Neural cell (in vitro differentiated cells): Measurements from ENCODE around the gene DST. TPM values are rescaled to one million over a fixed set of nuclear protein-coding genes. Genes with fewer than 3 reads are reported as not detected.

Experiments
- H2AFZ ChIP-seq: fragments of 200-600, 300-800 bp; sonication (generic), shearing (Covaris generic); 2 replicates; pipeline ENCODE4 v1.6.0; 2014; ENCODE audit warnings: low read depth, mild to moderate bottlenecking, antibody characterized with exemption, low read length, moderate library complexity
- H3F3A ChIP-seq: fragments of 200-600 bp; shearing (Covaris generic); 2 replicates; pipeline ENCODE4 v1.6.1; 2016; ENCODE audit warnings: mild to moderate bottlenecking, moderate library complexity, mixed read lengths, antibody characterized with exemption, low read length; ENCODE audit not compliant: insufficient read depth, poor library complexity, severe bottlenecking
- H3K27ac ChIP-seq: fragments of 200-600, 300-800 bp; sonication (generic), shearing (Covaris generic); 2 replicates; pipeline ENCODE4 v1.5.1; 2014; ENCODE audit warnings: mild to moderate bottlenecking, low read length, moderate library complexity
- H3K27me3 ChIP-seq: fragments of 300-800, 200-600 bp; sonication (generic), shearing (Covaris generic); 2 replicates; pipeline ENCODE4 v1.6.0; 2014; ENCODE audit warnings: mild to moderate bottlenecking, low read depth, low read length, moderate library complexity; ENCODE audit not compliant: insufficient read depth
- H3K36me3 ChIP-seq: fragments of 300-800, 200-600 bp; sonication (generic), shearing (Covaris generic); 2 replicates; pipeline ENCODE4 v1.5.1; 2014; ENCODE audit warnings: mild to moderate bottlenecking, antibody characterized with exemption, low read length, moderate library complexity; ENCODE audit not compliant: insufficient read depth
- H3K4me2 ChIP-seq: fragments of 300-800, 200-600 bp; sonication (generic), shearing (Covaris generic); 2 replicates; pipeline ENCODE4 v1.6.0; 2014; ENCODE audit warnings: mild to moderate bottlenecking, low read length
- H3K4me3 ChIP-seq: fragments of 300-800, 200-600 bp; sonication (generic), shearing (Covaris generic); 2 replicates; pipeline ENCODE4 v1.5.1; 2014; ENCODE audit warnings: mild to moderate bottlenecking, low read length, moderate library complexity
- H3K79me2 ChIP-seq: fragments of 200-600 bp; shearing (Covaris generic); replicated peaks from 2 replicates; pipeline ENCODE4 v1.6.0; 2014; ENCODE audit warnings: mild to moderate bottlenecking, low read length, moderate library complexity; ENCODE audit not compliant: insufficient read depth
- H3K9ac ChIP-seq: fragments of 300-800, 200-600 bp; sonication (generic), shearing (Covaris generic); 2 replicates; pipeline ENCODE4 v1.6.1; 2016; ENCODE audit warnings: mild to moderate bottlenecking, low read length, mixed read lengths
- H3K9me2 ChIP-seq: fragments of 200-600 bp; shearing (Covaris generic); 2 replicates; pipeline ENCODE4 v1.6.1; 2016; ENCODE audit warnings: mild to moderate bottlenecking, low read length, mixed read lengths; ENCODE audit not compliant: insufficient read depth
- H3K9me3 ChIP-seq: fragments of 200-600, 300-800 bp; sonication (generic), shearing (Covaris generic); 2 replicates; pipeline ENCODE4 v1.6.1; 2016; ENCODE audit warnings: mild to moderate bottlenecking, mixed run types, low read length, moderate library complexity, mixed read lengths
- H4K20me1 ChIP-seq: fragments of 200-600 bp; shearing (Covaris generic); 2 replicates; pipeline ENCODE4 v1.6.1; 2016; ENCODE audit warnings: mild to moderate bottlenecking, mixed run types; ENCODE audit not compliant: insufficient read depth
- EP300 ChIP-seq: fragments of 450-650 bp; conservative IDR thresholded peaks from 2 replicates; pipeline ENCODE4 v1.6.1; 2014; ENCODE audit warnings: antibody characterized with exemption, mild to moderate bottlenecking, moderate library complexity; ENCODE audit not compliant: poor library complexity, severe bottlenecking
- EZH2 ChIP-seq: fragments of 200-600, 300-800 bp; shearing (Covaris generic), sonication (generic); IDR thresholded peaks from 2 replicates; pipeline ENCODE4 v1.6.1; 2014; ENCODE audit warnings: antibody characterized with exemption, low read length, borderline replicate concordance, mild to moderate bottlenecking; ENCODE audit not compliant: insufficient read depth, poor library complexity, severe bottlenecking
- MXI1 ChIP-seq: fragments of 450-650 bp; conservative IDR thresholded peaks from 2 replicates; pipeline ENCODE4 v1.6.1; 2014; ENCODE audit warnings: antibody characterized with exemption, mild to moderate bottlenecking; ENCODE audit not compliant: poor library complexity, severe bottlenecking
- POLR2AphosphoS5 ChIP-seq: IDR thresholded peaks from 2 replicates; pipeline ENCODE4 v1.6.1; 2012
- RAD21 ChIP-seq: fragments of 450-650 bp; conservative IDR thresholded peaks from 2 replicates; pipeline ENCODE4 v1.6.1; 2014; ENCODE audit warnings: antibody characterized with exemption, mild to moderate bottlenecking, moderate library complexity
- SMC3 ChIP-seq: fragments of 450-650 bp; conservative IDR thresholded peaks from 2 replicates; pipeline ENCODE4 v1.6.1; 2014; ENCODE audit warnings: antibody characterized with exemption, mild to moderate bottlenecking, moderate library complexity; ENCODE audit not compliant: poor library complexity
- TAF1 ChIP-seq: IDR thresholded peaks from 2 replicates; pipeline ENCODE4 v1.6.1; 2012; ENCODE audit warnings: low read depth
- polyA plus RNA-seq: library from polyadenylated mRNA; depleted of rRNA; stranded (reverse); fragments of >200 nt; gene quantifications from 2 replicates; pipeline ENCODE4 v1.2.3, GENCODE V29; 2014
- TF ChIP-seq, protein P1 (sequence below): fragments of 450-650 bp; IDR thresholded peaks from 2 replicates; pipeline ENCODE4 v1.5.1; 2014; ENCODE audit warnings: antibody characterized with exemption, mild to moderate bottlenecking, moderate library complexity; ENCODE audit not compliant: poor library complexity, severe bottlenecking
- TF ChIP-seq, protein P2 (sequence below): IDR thresholded peaks from 2 replicates; pipeline ENCODE4 v1.6.1; 2012; ENCODE audit warnings: borderline replicate concordance

Gene DST
- polyA plus RNA-seq, 1 donor from 2014 or later, result 118 TPM

DNA sequence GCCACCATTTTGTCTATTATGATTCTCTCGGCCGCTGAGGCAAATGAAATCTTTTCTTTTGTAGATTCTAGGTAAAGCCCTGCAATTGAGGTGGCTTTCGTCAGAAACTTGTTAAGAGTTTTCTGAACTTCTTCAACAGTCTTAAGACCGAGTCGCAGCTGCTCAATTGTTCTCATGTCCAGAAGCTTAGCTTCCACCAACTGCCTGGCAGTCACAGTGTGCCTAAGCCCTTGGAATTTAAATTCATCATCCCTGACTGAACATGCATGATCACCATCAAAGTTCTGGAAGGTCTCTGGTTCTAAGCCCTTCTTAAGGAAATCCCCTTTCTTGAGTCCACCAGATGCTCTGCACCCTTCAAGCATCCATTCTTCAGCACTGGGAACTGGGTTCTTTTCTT is 25.7 kb downstream of the DST start (continued):
- TF ChIP-seq, protein P1, sequence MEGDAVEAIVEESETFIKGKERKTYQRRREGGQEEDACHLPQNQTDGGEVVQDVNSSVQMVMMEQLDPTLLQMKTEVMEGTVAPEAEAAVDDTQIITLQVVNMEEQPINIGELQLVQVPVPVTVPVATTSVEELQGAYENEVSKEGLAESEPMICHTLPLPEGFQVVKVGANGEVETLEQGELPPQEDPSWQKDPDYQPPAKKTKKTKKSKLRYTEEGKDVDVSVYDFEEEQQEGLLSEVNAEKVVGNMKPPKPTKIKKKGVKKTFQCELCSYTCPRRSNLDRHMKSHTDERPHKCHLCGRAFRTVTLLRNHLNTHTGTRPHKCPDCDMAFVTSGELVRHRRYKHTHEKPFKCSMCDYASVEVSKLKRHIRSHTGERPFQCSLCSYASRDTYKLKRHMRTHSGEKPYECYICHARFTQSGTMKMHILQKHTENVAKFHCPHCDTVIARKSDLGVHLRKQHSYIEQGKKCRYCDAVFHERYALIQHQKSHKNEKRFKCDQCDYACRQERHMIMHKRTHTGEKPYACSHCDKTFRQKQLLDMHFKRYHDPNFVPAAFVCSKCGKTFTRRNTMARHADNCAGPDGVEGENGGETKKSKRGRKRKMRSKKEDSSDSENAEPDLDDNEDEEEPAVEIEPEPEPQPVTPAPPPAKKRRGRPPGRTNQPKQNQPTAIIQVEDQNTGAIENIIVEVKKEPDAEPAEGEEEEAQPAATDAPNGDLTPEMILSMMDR, result no peak
- no peak for TF ChIP-seq EP300

DNA sequence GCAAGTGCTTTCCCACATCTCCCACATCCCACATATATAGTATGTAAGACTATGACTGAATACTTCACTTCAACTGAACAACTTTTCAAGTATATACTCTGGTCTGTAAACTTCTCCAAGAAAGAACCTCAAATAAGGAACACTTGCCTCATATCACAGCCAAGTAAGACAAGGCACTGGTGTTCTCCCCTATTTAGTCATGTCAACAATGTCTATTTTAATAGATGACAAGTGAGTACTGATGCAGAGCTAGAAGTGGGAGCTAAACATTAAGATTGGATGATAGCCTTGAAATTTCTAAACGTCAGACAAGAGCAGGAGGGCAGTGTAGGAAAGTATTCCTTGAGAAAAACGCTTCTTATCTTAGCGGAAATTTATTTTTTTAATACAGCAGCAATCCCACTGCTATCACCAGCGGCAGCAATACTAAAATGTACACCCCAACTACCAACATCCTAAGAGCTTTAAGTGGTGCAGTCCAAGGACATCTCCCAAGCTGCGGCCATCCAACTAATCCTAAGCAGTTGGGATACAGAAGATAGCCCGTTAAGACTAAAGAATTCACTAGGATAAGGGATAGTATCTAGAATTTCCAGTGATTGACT is 29.3 kb downstream of the DST start:
- TF ChIP-seq, protein P2, sequence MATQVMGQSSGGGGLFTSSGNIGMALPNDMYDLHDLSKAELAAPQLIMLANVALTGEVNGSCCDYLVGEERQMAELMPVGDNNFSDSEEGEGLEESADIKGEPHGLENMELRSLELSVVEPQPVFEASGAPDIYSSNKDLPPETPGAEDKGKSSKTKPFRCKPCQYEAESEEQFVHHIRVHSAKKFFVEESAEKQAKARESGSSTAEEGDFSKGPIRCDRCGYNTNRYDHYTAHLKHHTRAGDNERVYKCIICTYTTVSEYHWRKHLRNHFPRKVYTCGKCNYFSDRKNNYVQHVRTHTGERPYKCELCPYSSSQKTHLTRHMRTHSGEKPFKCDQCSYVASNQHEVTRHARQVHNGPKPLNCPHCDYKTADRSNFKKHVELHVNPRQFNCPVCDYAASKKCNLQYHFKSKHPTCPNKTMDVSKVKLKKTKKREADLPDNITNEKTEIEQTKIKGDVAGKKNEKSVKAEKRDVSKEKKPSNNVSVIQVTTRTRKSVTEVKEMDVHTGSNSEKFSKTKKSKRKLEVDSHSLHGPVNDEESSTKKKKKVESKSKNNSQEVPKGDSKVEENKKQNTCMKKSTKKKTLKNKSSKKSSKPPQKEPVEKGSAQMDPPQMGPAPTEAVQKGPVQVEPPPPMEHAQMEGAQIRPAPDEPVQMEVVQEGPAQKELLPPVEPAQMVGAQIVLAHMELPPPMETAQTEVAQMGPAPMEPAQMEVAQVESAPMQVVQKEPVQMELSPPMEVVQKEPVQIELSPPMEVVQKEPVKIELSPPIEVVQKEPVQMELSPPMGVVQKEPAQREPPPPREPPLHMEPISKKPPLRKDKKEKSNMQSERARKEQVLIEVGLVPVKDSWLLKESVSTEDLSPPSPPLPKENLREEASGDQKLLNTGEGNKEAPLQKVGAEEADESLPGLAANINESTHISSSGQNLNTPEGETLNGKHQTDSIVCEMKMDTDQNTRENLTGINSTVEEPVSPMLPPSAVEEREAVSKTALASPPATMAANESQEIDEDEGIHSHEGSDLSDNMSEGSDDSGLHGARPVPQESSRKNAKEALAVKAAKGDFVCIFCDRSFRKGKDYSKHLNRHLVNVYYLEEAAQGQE, result no peak
- TF ChIP-seq EZH2, result no peak
- TF ChIP-seq POLR2AphosphoS5, result no peak
- TF ChIP-seq EP300, result no peak
- no peak overlapping the region for H3K27ac ChIP-seq
- no peaks in the 10 kb centered on the region for H3K9me3 ChIP-seq
- no peaks in the 10 kb centered on the region for H3K79me2 ChIP-seq
- peaks cover 4% of the 10 kb centered on the region for H3K36me3 ChIP-seq
- H2AFZ ChIP-seq, result no peak overlapping the region
- H3K9me2 ChIP-seq, result no peaks in the 10 kb centered on the region
- H4K20me1 ChIP-seq, result no peaks in the 10 kb centered on the region
- no peak overlapping the region for H3K4me2 ChIP-seq
- no peaks in the 10 kb centered on the region for H3F3A ChIP-seq
- H3K9ac ChIP-seq, result no peak overlapping the region
- no peak overlapping the region for H3K4me3 ChIP-seq
- no peaks in the 10 kb centered on the region for H3K27me3 ChIP-seq

DNA sequence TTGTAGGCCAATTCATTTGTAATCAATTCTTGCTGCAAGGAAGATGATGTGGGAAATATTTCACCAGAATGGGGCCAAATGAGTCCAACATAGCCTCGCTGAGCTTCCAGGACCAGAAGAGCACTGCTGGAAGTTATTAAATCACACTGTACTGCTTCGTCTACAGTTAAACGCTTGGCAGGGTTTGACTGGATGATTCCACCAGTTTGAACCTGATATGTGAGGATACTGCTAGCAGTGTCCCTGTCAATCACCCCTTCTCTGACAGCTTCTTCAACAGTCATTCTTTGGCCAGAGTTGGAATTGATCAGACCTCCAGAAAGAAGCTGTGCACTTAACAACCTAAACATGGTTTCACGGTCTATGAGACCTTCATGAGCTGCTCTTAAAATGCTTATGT is 34.4 kb downstream of the DST start:
- TF ChIP-seq, protein P2, result no peak
- TF ChIP-seq EP300 (no peak), SMC3 (no peak), EZH2 (no peak), POLR2AphosphoS5 (no peak), RAD21 (no peak), MXI1 (no peak), TAF1 (no peak)
- TF ChIP-seq, protein P1, result no peak
- Histone ChIP-seq H4K20me1 (no peaks in the 10 kb centered on the region), H3K27me3 (no peaks in the 10 kb centered on the region), H3F3A (no peaks in the 10 kb centered on the region), H3K4me3 (no peak overlapping the region), H3K9ac (no peak overlapping the region), H3K36me3 (peaks cover 11% of the 10 kb centered on the region), H3K4me2 (no peak overlapping the region), H3K27ac (no peak overlapping the region), H3K9me2 (no peaks in the 10 kb centered on the region), H2AFZ (no peak overlapping the region), H3K9me3 (no peaks in the 10 kb centered on the region), H3K79me2 (no peaks in the 10 kb centered on the region)
